GM21423 (cell line): ENCODE results near the gene CADM2.
"Not testable (repeated sequence)": the region's sequence is repeated elsewhere in the genome, so short reads cannot be mapped to it uniquely, and the experiment has no call there.

Experiments used
- ATAC-seq: cut with Tn5 transposase; IDR thresholded peaks from one replicate; pipeline ENCODE4 v1.9.1; 2021; ENCODE audit warnings: mild to moderate bottlenecking, moderate library complexity; ENCODE audit not compliant: unreplicated experiment

CADM2 gene

DNA sequence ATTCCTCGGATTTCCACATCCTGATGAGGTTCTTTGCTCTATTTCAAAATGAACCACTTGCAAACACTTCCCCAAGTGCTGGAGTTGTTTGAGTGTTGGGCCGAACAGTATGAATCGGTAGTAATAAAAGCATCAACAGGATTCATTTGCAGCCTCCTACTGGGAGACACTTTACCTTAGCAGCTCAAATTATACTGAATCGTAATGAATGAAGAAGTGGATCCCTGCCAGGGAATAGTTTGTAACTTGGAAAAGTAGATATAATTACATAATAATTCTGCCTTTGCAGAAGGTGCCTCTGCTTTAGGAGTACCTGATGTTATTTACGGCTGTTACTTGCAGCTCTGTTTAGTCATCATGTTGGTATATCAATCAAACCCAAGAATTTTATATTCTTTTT lies 669.1 kb downstream of the CADM2 start:
- ATAC-seq: no peak

DNA sequence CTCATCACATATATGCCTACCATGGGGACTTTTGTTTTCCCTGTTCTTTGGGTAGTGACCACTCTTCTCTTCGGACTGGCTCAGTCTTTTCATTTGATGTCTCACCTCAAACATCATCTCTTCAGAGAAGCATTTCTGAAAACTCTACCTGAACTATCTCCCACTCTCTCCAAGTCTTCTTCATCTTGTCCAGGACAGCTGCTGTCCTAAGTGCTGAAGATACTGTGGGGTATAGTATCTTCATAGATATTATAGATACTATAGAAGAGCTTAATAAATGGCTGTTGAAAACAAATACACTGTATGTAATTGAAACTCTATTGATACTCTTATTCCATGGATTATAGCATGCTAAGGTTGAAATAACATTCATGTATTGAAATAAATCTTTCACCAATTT lies 672.3 kb downstream of the CADM2 start:
- no peak for ATAC-seq

DNA sequence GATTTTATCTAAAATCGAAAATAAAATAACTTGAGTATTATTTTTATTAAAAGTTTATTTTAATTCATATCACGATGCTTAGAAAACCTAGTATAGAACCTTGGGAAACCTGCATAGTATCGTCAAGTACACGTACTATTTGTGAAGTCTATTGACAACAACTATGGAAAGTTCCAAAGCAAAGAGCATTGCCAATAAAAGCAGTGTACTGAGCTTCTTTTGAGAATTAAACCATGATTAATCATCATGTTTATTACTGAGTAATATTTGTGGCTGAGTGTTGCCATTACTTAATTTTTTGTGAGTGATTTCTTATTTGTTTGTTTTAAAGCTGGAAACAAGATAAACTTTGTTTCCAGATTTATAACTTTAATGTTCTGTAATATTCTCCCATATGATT lies 674.1 kb downstream of the CADM2 start:
- ATAC-seq: no peak

DNA sequence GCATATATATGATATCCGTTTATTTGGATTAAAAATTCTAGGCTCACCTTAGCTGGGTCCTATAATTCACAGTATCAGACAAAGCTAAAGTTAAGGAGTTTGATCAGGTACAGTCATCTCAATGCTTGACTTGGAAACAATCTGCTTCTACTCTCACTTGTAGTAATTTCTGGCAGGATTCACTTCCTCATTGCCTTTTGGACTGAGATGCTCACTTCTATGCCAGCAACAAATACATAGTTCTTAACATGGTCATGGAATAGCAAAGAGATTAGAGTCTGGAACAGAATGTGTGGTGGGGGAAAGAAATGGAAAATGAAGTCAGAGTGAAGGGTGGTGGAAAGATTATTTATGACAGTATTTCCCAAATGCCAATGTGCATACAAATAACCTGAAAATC lies 693.6 kb downstream of the CADM2 start:
- ATAC-seq: no peak

GRCh38 chr3:85660451-85660850 lies 701.7 kb downstream of the CADM2 start:
- ATAC-seq: no peak

DNA sequence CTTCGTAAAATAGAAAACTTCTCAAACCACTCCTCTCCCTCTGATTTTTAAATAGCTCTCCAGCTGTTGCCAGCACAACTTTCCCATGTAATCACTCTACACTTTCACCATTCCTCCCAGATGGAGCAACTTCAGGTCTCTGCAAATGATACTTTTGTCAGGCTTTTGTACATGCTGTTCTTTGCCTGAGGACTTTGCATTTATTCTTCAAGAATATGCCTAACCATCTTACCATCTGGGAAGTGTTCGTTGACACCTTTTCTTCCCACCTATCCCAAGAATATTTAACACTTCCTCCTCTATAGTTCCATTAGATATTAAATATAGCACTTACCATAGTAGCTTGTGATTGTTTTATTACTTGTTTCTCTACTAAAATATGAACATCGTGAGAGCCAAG lies 703.7 kb downstream of the CADM2 start:
- ATAC-seq: no peak

GRCh38 chr3:85667744-85668143 lies 709.0 kb downstream of the CADM2 start:
- ATAC-seq: no peak

DNA sequence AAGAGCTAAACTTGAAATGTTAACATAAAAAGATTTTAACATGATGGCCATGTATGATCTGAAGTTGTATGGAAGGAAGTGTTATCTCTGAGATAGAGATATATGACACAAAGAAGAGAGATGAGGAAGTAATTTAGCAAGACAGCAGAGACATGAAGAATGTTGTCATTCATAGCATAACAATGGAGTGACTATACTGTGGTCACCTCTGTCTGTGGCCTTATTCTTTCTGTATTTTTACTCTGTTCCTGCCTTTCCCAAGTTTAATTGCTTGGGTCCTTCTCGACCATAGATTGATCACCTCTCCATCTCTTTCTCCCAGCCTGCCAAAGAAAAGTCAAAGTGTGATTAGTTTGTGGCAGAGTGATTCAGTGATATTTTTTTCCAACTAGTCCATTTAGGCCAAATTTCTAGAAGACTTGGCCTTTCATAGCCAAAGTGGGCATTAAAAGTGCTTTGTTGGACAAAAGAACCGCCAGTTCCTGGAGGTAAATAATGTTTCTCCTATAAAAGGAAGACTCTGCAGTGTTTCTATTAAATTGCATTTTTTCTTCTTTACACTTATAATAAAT lies 711.9 kb downstream of the CADM2 start:
- ATAC-seq: no peak

DNA sequence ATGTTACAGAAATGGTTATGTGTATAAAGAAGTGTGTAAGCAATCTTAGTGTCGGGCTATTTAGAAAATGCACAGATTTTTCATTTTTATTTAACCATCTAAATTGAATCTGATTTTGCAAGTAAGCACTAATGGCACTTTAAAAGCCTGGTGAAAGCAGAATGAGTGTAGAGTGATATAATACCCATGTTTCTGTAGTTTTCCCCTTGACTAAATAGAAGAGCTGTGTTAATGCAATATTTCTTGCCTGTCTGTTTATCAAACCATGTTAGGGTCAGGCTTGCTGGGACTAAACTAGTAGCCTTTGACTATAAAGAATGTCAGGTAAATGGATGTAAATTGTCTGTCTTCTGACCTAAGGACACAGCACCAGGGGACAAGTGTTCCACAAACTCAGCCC lies 714.0 kb downstream of the CADM2 start:
- ATAC-seq: no peak

DNA sequence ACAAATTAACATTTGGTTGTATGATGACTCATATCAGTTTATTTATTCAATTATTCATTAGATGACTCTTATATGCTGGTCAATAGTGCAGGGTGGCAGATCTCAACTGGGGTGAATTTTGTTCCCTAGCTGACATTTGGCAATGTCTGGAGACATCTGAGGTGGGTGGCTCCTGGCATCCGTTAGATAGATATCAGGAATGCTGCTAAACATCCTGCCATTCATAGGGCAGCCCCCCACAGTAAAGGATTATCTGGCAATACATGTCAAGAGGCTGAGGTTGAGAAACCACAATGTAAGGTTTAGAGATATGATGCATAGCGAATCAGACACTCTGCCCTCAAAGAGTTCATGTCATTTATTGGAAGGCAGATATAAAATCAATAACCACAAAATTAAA lies 719.9 kb downstream of the CADM2 start:
- no peak for ATAC-seq

- ATAC-seq: no peak
These were observed 723.1 kb downstream of the CADM2 start for GRCh38 chr3:85681906-85682305.

- ATAC-seq: no peak
These were observed 732.4 kb downstream of the CADM2 start for GRCh38 chr3:85691196-85691595.

GRCh38 chr3:85697156-85697555 lies 738.4 kb downstream of the CADM2 start:
- no peak for ATAC-seq

DNA sequence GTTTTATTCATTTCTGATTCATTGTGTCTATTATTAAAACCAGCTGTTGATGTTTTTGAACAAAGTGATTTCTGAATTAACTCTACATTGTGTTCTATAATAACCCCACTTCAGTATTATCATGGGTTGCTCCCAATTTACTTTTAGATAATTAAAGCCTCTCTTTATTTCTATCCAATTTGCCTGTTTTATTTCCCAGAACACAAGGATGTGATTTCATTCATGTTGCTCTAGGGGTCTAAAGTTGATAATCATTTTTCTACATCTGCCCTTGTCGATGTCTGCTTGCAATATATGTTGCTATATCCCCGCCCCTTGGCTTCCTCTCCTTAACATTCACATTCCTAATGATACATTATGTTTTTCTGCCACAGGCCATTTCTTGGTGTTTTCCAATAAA lies 747.3 kb downstream of the CADM2 start:
- ATAC-seq: no peak

DNA sequence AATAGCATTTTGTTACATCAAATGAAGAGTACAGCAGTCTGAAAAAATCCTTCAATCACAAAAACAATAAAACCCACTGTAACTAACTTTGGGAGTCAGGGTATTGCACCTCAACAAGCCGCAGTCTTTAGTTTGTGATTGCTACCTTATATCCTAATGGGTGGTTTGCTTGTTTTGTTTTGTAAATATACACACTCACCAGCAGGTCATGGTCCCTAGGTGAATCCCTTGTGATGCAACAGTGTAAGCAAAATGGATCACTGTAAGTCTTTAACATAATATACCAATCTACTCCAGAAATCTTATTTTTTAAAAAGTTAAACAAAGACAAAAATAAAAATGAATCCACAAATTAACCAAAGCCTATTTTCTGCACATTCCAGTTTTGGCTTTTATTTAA lies 749.5 kb downstream of the CADM2 start:
- ATAC-seq: not testable (repeated sequence)

- no peak for ATAC-seq
These were observed 750.6 kb downstream of the CADM2 start for GRCh38 chr3:85709346-85709892.

GRCh38 chr3:85710490-85710889 lies 751.7 kb downstream of the CADM2 start:
- no peak for ATAC-seq

- ATAC-seq: no peak
These were observed 762.8 kb downstream of the CADM2 start for GRCh38 chr3:85721409-85722145.

GRCh38 chr3:85725809-85726208 lies 767.0 kb downstream of the CADM2 start:
- ATAC-seq: no peak

DNA sequence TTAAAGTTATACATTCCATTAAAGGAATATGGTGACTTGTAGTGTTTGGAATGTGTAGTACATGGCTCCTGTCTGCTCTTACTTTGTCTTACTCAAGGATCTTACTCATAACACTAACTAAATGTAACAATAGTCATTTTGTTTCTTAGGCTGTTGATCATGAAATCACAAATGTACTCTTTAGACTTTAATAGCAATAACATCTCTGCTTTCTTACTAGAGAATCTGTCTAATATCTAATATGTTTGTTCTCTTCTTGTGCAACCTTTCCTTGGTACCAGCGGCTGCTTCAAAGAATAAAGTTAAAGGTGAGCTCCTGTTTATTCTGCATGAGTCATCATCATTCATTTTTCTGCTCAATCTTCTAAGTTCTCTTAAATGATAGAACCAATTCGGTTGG lies 767.5 kb downstream of the CADM2 start:
- ATAC-seq: no peak

DNA sequence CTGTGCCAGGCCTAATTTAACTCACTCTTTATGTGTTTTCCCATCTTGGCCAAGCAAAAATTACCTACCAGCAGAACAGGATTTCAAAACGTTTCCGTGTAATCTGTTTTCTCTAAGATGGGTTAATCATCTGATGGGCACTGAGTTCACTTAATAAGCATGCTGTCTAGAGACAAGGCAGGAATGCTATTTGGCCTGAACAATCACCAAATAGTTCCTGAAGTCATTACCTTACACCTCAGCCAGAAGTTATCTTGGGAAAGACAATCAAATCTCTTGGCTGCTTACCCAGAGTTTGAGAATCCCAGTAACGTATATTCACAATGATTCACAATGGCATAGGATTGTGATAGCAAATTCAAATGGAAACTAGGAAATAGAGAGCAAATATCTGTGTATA lies 779.1 kb downstream of the CADM2 start:
- ATAC-seq: no peak

DNA sequence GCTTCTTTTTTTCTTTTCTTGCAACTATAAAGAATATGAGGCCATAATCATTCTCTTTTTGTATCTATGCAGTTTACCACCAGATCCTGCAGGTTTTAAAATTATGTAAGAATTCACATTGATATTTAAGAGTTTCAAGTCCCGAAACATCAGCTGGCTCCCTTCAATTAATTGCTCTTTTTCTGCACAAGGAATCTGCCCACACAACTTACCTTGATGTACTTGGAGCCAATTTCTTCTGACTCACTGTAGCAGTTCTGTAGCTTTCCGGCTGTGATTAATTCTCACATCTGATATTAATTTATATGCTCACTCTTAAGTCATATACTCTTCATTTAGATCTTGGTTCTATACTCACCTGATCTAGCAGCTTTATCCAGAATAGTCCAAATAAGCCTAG lies 781.8 kb downstream of the CADM2 start:
- ATAC-seq: no peak

- ATAC-seq: no peak
These were observed 799.7 kb downstream of the CADM2 start for GRCh38 chr3:85758442-85758841.
